Spleen (tissue), 7 donors: Measurements from ENCODE around the gene METAP1D.
"Not testable (repeated sequence)": the region's sequence is repeated elsewhere in the genome, so short reads cannot be mapped to it uniquely, and the experiment has no call there.

Source experiments
- CTCF ChIP-seq, 11 experiments: fragments of 200-600 bp in 7 of 11; fragments of 450-650 bp in 4 of 11; sonication (generic) in 4 of 11; IDR thresholded peaks in 8 of 11; conservative IDR thresholded peaks in 3 of 11; 1 replicate in 7 of 11; 2 replicates in 4 of 11; pipeline versions ENCODE4 v1.4.0 to v1.8.0; 2016 to 2021; ENCODE audit warnings: antibody characterized with exemption in 11 of 11, inconsistent platforms in 4 of 11, mild to moderate bottlenecking in 1 of 11
- POLR2A ChIP-seq, 3 donors: fragments of 450-650 bp; IDR thresholded peaks; one replicate each; pipeline ENCODE4 v1.5.1; 2017; ENCODE audit warnings: antibody characterized with exemption in 3 of 3, mild to moderate bottlenecking in 1 of 3
- donor health status: DM: no; HTN: no; CAD: no; lungs with moderate emphysema.
- donor health status: DM: no; HTN: no; CAD: no.
- donor health status: DM: no; HTN: no; CAD: no.

- TF ChIP-seq POLR2A (IDR thresholded peaks at IDR 0.05); CTCF (IDR thresholded peaks at IDR 0.05 in 8 of 11, conservative IDR thresholded peaks at IDR 0.05 in 3 of 11): not testable (repeated sequence)
Observed at GRCh38 chr2:171983924-171984323, 15.8 kb upstream of the METAP1D start.
